K562 (cell line): ENCODE data around the gene DHRS13. TPM values are rescaled to one million over a fixed set of nuclear protein-coding genes. Genes with fewer than 3 reads are reported as not detected.
A peak's percentile ranks its signal among the peaks of the same experiment; 100 is the strongest.

Experiments used
- CCNT2 ChIP-seq: IDR thresholded peaks from 2 replicates; pipeline ENCODE4 v1.6.1; 2011; ENCODE audit warnings: borderline replicate concordance, low read depth, mild to moderate bottlenecking, moderate library complexity, mixed read lengths, low read length; ENCODE audit not compliant: insufficient read length; ENCODE audit errors: extremely low read depth
- DPF2 ChIP-seq: fragments of 450-650 bp; IDR thresholded peaks from 2 replicates; pipeline ENCODE4 v1.6.1; 2016
- HLTF ChIP-seq: fragments of 450-650 bp; IDR thresholded peaks from 2 replicates; pipeline ENCODE4 v1.6.1; 2016
- JUN ChIP-seq, 2 experiments: sonication (generic) in 1 of 2; formaldehyde crosslinking in 1 of 2; IDR thresholded peaks; 2 replicates each; pipeline versions ENCODE4 v1.6.1 to v1.8.0; 2012 to 2022; ENCODE audit warnings: borderline replicate concordance in 2 of 2, mild to moderate bottlenecking in 2 of 2, improper control_type of control experiment in 1 of 2, low read depth in 1 of 2, low read length in 1 of 2, missing genetic modification reagents in 1 of 2
- KDM4B ChIP-seq, 2 experiments: fragments of 450-650 bp in 1 of 2; sonication (generic) in 1 of 2; IDR thresholded peaks; 2 replicates each; pipeline ENCODE4 v1.6.1; 2016 to 2017; ENCODE audit warnings: borderline replicate concordance in 2 of 2, antibody characterized with exemption in 1 of 2, low read depth in 1 of 2, mild to moderate bottlenecking in 1 of 2
- KDM5B ChIP-seq: fragments of 200-600 bp; sonication (generic); IDR thresholded peaks from 2 replicates; pipeline ENCODE4 v1.6.1; 2012; ENCODE audit warnings: low read depth, mild to moderate bottlenecking, moderate library complexity, low read length, control low read depth, inconsistent platforms; ENCODE audit not compliant: insufficient replicate concordance
- KLF6 ChIP-seq: fragments of 250-450 bp; sonication (Bioruptor Pico); IDR thresholded peaks from 2 replicates; pipeline ENCODE4 v1.4.0; 2020; ENCODE audit warnings: mild to moderate bottlenecking, moderate library complexity, borderline replicate concordance
- MAZ ChIP-seq, 2 experiments: fragments of 450-650 bp in 1 of 2; sonication (generic) in 1 of 2; formaldehyde crosslinking; IDR thresholded peaks in 1 of 2; conservative IDR thresholded peaks in 1 of 2; 2 replicates each; pipeline versions ENCODE4 v1.4.0 to v1.5.0; 2020; ENCODE audit warnings: mild to moderate bottlenecking in 1 of 2, missing genetic modification reagents in 1 of 2
- MTA1 ChIP-seq: fragments of 450-650 bp; IDR thresholded peaks from 2 replicates; pipeline ENCODE4 v1.6.1; 2017; ENCODE audit warnings: borderline replicate concordance
- PHF8 ChIP-seq: fragments of 200-600 bp; sonication (generic); IDR thresholded peaks from 2 replicates; pipeline ENCODE4 v1.6.1; 2012; ENCODE audit warnings: mixed run types, mild to moderate bottlenecking, inconsistent platforms, low read length, moderate library complexity, borderline replicate concordance
- RAD51 ChIP-seq: fragments of 450-650 bp; IDR thresholded peaks from 2 replicates; pipeline ENCODE4 v1.7.1; 2016; ENCODE audit warnings: low read depth, mild to moderate bottlenecking, borderline replicate concordance
- TCF3 ChIP-seq: sonication (generic); formaldehyde crosslinking; IDR thresholded peaks from 2 replicates; pipeline ENCODE4 v1.4.0; 2020; ENCODE audit warnings: mild to moderate bottlenecking, missing genetic modification reagents
- ZFX ChIP-seq: sonication (generic); formaldehyde crosslinking; IDR thresholded peaks from 2 replicates; pipeline ENCODE4 v1.8.0; 2022; ENCODE audit warnings: mild to moderate bottlenecking, missing genetic modification reagents, moderate library complexity
- ZNF165 ChIP-seq: fragments of 250-450 bp; sonication (Bioruptor Pico); IDR thresholded peaks from 2 replicates; pipeline ENCODE4 v1.4.0; 2020; ENCODE audit warnings: borderline replicate concordance
- ZNF175 ChIP-seq: fragments of 200-800 bp; sonication (Bioruptor generic); IDR thresholded peaks from 2 replicates; pipeline ENCODE4 v1.6.1; 2016; ENCODE audit warnings: low read depth, mild to moderate bottlenecking, missing genetic modification characterization, missing compliant biosample characterization
- polyA plus RNA-seq, 8 experiments: library from polyadenylated mRNA; depleted of rRNA in 4 of 8; stranded (reverse) in 5 of 8; unstranded in 3 of 8; fragments of >200 nt; fragmentation: Nextera tagmentation in 2 of 8; fragmentation: Illumina TruSeq in 1 of 8; extraction: Ambion mirVana in 2 of 8; extraction: Trizol in 1 of 8; gene quantifications; 2 replicates each; pipeline versions ENCODE4 v1.2.1 to v1.2.3, GENCODE V29; 2011 to 2014; ENCODE audit warnings: inconsistent platforms in 1 of 8, missing spikeins in 1 of 8
- total RNA-seq, 7 experiments: library from RNA; depleted of rRNA in 6 of 7; stranded (reverse); fragments of >200 nt in 6 of 7; fragmentation: Illumina TruSeq in 2 of 7; extraction: Trizol in 2 of 7; gene quantifications; 2 replicates each; pipeline versions ENCODE4 v1.2.1 to v1.2.3, GENCODE V29; 2011 to 2021; ENCODE audit warnings: low replicate concordance in 1 of 7
- TF ChIP-seq, protein P1 (sequence below): fragments of 200-800 bp; sonication (Bioruptor generic); IDR thresholded peaks from 2 replicates; pipeline ENCODE4 v1.6.1; 2017; ENCODE audit warnings: missing genetic modification characterization, missing compliant biosample characterization
- TF ChIP-seq, protein P2 (sequence below): fragments of 450-650 bp; IDR thresholded peaks from 2 replicates; pipeline ENCODE4 v1.6.1; 2016
- TF ChIP-seq, protein P3 (sequence below), 3 experiments: IDR thresholded peaks in 2 of 3; conservative IDR thresholded peaks in 1 of 3; 2 replicates each; pipeline ENCODE4 v1.5.1; 2011 to 2012; ENCODE audit warnings: low read length in 3 of 3, mild to moderate bottlenecking in 3 of 3, control low read depth in 2 of 3, improper control_type of control experiment in 1 of 3, inconsistent platforms in 1 of 3, low read depth in 1 of 3, mixed read lengths in 1 of 3, moderate library complexity in 1 of 3; ENCODE audit not compliant: insufficient read depth in 2 of 3
- TF ChIP-seq, protein P4 (sequence below): sonication (generic); formaldehyde crosslinking; IDR thresholded peaks from 2 replicates; pipeline ENCODE4 v1.9.0; 2022; ENCODE audit warnings: mild to moderate bottlenecking, missing genetic modification reagents

The DHRS13 gene
- total and polyA plus RNA-seq, 9 of the 15 experiments (the other 6 are each of a cell fraction or from before 2014, with no cell fraction given), result 0.32 to 52.3 (median 34.3) TPM; not detected in 1

DNA sequence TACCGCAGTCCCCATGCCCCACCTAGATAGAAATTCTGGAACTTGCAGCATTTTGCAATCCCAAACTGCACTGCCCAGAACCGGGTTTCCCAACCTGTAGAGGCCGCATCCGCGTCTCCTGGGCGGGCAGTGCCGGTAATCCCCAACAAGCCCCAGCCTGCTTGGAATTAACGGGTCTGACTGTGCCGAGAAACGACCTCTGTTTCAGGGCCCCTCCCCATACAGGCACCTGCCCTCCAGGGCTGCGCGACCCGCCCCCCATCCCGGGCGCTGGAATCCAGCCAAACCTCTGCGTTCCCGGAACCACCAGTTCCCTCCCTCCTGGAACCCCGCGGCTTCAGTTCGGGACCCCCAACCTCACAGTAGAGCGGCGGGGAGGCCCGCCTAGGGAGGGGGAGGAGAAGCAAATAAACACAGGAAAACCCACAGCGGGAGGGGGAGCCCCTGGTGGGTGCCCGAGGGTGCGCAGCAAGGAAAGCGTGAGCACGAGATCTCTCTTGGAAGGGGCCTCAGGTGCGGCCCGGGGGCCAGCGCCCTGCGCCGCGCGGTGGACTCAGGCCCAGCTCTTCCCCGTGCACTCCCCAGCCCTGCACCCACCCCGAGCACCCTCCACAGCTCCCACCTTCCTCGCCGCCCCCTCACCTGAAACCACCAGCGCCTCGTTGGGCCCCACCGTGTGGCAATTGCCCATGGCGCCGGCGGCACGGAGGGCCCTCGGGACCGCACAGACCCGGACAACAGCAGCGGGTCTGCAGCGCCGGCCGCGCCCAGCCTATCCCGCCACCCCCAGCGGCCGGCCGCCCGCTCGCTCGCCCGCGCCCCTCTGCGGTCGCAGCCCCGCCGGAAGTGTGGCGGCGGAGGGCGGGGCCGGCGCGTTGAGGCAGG, 5.8 kb downstream of the DHRS13 start, which contains the start of gene FLOT2 (continued):
- TF ChIP-seq, protein P1, sequence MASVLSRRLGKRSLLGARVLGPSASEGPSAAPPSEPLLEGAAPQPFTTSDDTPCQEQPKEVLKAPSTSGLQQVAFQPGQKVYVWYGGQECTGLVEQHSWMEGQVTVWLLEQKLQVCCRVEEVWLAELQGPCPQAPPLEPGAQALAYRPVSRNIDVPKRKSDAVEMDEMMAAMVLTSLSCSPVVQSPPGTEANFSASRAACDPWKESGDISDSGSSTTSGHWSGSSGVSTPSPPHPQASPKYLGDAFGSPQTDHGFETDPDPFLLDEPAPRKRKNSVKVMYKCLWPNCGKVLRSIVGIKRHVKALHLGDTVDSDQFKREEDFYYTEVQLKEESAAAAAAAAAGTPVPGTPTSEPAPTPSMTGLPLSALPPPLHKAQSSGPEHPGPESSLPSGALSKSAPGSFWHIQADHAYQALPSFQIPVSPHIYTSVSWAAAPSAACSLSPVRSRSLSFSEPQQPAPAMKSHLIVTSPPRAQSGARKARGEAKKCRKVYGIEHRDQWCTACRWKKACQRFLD, result no peak; the same call in 1 of the 2 replicates
- TF ChIP-seq KDM5B (peak; percentile 80), KLF6 (no peak), ZNF165 (CRISPR knock-in tag) (0 out of 2 replicates have a peak, but pooled peaks have one; percentile 24), MAZ (CRISPR knock-in tag; conservative IDR thresholded peaks at IDR 0.05 in 1 of 2, IDR thresholded peaks at IDR 0.05 in 1 of 2) (peak; percentile 70 to 97), CCNT2 (peak; percentile 97), HLTF (no peak), TCF3 (CRISPR knock-in tag) (no peak; the same call in 1 of the 2 replicates), PHF8 (peak; percentile 79), JUN (IDR thresholded peaks at IDR 0.05; ENCODE audit: borderline replicate concordance, low read depth, low read length) (0 out of 2 replicates have a peak, but pooled peaks have one; percentile 34), JUN (CRISPR knock-in tag; IDR thresholded peaks at IDR 0.05; ENCODE audit: borderline replicate concordance) (0 out of 2 replicates have a peak, but pooled peaks have one; percentile 50), ZFX (CRISPR knock-in tag) (peak; percentile 87), RAD51 (no peak), KDM4B (IDR thresholded peaks at IDR 0.05; ENCODE audit: borderline replicate concordance in 2 of 2, low read depth in 1 of 2) (no peak), DPF2 (peak; percentile 15; the same call in 1 of the 2 replicates), MTA1 (peak; percentile 51; the same call in 1 of the 2 replicates), ZNF175 (CRISPR knock-in tag) (0 out of 2 replicates have a peak, but pooled peaks have one; percentile 13)
- TF ChIP-seq, protein P2, sequence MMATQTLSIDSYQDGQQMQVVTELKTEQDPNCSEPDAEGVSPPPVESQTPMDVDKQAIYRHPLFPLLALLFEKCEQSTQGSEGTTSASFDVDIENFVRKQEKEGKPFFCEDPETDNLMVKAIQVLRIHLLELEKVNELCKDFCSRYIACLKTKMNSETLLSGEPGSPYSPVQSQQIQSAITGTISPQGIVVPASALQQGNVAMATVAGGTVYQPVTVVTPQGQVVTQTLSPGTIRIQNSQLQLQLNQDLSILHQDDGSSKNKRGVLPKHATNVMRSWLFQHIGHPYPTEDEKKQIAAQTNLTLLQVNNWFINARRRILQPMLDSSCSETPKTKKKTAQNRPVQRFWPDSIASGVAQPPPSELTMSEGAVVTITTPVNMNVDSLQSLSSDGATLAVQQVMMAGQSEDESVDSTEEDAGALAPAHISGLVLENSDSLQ, result no peak
- TF ChIP-seq, protein P3, sequence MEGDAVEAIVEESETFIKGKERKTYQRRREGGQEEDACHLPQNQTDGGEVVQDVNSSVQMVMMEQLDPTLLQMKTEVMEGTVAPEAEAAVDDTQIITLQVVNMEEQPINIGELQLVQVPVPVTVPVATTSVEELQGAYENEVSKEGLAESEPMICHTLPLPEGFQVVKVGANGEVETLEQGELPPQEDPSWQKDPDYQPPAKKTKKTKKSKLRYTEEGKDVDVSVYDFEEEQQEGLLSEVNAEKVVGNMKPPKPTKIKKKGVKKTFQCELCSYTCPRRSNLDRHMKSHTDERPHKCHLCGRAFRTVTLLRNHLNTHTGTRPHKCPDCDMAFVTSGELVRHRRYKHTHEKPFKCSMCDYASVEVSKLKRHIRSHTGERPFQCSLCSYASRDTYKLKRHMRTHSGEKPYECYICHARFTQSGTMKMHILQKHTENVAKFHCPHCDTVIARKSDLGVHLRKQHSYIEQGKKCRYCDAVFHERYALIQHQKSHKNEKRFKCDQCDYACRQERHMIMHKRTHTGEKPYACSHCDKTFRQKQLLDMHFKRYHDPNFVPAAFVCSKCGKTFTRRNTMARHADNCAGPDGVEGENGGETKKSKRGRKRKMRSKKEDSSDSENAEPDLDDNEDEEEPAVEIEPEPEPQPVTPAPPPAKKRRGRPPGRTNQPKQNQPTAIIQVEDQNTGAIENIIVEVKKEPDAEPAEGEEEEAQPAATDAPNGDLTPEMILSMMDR (IDR thresholded peaks at IDR 0.05 in 2 of 3, conservative IDR thresholded peaks at IDR 0.05 in 1 of 3; ENCODE audit: insufficient read depth in 2 of 3, low read depth in 1 of 3, low read length in 3 of 3), result peak in 2 of 3 experiments; percentile 32 to 66; a peak in 5 of 6 replicates
- TF ChIP-seq, protein P4, sequence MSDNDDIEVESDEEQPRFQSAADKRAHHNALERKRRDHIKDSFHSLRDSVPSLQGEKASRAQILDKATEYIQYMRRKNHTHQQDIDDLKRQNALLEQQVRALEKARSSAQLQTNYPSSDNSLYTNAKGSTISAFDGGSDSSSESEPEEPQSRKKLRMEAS, result no peak
